Activated CD4-positive, alpha-beta T cell treated with anti-CD3 and anti-CD28 coated beads, Interleukin-2, Interleukin-6, amounts not matched to agents 100 ng/mL and 50 ng/mL, durations not matched to agents 16 hours and 8 hours (primary cell): ENCODE data around the gene NTRK1.
A peak's percentile ranks its signal among the peaks of the same experiment; 100 is the strongest.
"Not testable (repeated sequence)": the region's sequence is repeated elsewhere in the genome, so short reads cannot be mapped to it uniquely, and the experiment has no call there.

Experiments used
- DNase-seq: peaks from one replicate; pipeline ENCODE4 v3.0.0-alpha.2; 2020

Gene NTRK1

GRCh38 chr1:156920233-156921052, 59.8 kb downstream of the NTRK1 start, which contains the start of gene LRRC71:
LRRC71 (plus strand) TSS chr1:156920632; CDS start chr1:156920804, 172 bp downstream.
- DNase-seq: peak; percentile 79

DNA sequence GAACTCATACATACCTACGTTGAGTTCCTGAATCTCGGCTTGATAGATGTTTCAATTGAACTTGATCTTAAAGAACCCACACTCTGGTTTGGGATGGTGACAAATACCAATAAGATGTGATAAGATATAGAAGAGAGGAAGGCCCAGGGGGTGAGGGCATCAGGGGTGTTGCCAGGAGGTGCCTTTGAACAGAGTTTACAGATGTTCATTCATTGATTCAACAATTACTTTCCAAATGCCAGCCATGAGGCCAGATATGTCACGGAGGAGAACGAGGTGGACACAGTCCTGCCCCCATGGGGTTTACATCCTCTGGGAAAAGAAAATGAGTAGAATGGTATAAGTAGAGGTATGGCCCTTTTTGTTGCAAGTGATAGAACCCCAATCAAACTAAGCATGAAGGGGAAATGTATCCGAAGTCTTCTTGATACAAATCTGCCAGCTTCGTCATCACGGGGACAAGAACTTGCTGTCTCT, 60.4 kb downstream of the NTRK1 start:
- DNase-seq: no peak

DNA sequence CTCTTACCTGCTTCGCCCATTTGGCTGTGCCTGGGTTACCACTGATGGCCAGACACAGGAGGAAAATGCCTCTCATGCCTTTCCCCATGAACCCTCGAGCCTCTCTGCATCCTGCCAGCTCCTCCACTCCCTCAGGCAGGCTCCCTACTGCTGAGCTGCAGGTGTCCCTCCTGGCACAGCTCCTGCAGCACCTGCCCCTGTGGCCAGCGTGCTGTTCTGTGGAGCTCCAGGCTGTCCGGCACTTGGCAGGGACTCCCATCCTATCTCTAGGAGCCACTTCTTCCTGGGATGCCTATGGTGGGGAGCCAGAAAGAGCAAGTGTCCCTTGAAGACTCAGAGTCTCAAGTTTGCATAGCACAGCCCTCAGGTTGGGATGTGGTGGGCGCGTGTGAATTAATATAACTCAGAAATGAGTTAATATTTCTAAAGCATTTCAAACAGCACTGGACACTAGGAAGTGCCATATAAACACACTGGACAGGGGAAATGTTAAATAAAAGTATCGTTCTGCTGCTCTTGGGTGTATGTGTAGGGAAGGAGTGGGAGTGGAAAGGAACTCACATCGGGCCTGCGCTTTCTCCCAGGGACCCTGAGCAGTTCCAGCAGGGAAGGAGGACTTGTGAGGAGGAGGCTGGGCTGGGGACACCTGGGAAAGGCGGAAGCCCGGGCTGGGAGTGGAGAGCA, 62.5 kb downstream of the NTRK1 start:
- no peak for DNase-seq

DNA sequence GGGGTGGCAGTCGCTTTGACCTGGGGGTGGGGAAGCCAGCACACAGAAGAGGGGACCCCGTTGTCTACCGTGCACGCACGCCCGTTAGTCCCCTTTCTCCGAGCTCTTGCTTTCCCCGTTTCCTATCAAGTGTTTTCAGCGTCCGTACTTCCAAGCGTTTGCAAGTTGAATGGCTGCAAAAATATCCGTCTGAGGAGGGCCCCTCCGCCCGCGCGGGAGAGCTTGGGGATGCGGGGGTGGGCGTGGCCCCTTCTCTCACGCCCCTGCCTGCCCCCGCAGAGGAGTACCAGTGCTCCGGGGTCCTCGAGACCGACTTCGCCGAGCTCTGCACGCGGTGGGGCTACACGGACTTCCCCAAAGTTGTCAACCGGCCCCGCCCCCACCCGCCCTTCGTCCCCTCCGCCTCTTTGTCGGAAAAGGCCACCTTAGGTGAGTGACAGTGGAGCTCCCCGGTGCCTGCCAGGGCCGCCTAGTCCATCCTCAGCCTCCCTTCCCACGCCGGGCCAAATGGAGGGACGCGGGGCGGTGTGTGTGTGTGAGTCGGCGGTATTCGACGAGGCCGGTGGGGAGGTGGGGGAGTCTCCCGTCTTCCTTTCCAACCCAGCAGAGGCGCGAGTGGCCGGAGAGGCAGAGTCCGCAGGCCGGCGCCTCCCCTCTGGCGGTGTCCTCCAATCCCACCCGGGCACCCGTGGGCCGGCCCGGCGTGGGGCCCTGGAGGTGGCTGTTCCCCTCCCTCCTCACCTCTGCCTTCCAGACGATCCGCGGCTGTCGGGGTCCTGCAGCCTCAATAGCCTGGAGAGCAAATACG, 63.2 kb downstream of the NTRK1 start:
- no peak for DNase-seq

GRCh38 chr1:156924478-156925153, 64.0 kb downstream of the NTRK1 start:
- DNase-seq: no peak

GRCh38 chr1:156925154-156926010, 64.7 kb downstream of the NTRK1 start:
- no peak for DNase-seq

DNA sequence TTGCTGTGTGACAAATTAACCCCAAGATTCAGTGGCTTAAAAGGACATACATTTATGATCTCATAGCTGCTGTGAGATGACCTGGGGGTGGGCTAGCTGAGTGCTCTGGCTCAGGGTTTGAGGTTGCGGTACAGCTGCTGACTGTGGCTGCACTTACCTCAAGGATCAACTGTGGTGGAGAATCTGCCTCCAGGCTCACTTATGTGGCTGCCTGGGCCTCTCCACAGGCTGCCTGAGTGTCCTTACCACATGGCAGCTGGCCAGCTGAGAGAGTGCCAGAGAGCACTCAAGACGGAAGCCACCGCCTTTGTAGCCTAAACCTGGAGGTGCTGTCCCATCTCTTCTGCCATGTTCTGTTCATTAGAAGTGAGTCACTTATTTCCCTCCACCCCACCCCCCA, 65.5 kb downstream of the NTRK1 start:
- peak; percentile 28 for DNase-seq

DNA sequence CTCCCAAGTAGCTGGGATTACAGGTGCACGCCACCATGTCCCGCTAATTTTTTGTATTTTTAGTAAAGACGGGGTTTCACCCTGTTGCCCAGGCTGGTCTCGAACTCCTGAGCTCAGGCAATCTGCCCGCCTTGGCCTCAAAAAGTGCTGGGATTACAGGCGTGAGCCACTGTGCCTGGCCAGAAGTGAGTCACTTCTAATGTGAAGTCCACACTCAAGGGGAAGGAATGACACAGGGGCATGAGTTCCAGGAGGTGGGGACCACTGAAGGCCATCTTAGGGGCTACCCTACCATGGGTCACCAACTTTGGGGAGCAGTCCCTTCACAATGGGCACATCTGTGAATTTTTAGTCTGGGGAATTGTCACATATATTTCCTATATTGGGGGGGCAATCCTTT, 66.0 kb downstream of the NTRK1 start:
- not testable (repeated sequence) for DNase-seq

- peak; percentile 69 for DNase-seq
These were observed 66.8 kb downstream of the NTRK1 start for GRCh38 chr1:156927215-156928042.

- DNase-seq: no peak
These were observed 67.5 kb downstream of the NTRK1 start for GRCh38 chr1:156928043-156928602.

- DNase-seq: no peak
These were observed 69.1 kb downstream of the NTRK1 start for GRCh38 chr1:156929596-156930238.

DNA sequence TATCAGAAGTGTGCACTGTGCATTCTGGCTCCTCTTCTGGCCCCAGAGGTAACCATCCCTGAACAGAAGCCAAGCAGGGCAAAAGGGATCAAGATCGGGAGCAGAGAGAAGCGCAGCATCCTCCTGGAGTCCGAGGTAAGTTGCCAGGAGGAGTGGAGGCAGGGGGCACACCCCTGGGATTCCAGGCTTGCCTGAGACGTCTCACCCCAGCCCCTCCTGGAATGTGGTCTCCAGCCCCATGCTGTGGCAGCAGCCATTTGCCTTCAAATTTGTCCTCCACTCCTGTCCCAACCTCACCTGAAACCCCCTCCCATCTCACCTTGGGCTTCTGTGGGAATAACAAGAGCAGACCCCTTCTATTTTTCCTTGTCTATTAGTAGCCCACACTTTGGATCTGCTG, 69.8 kb downstream of the NTRK1 start:
- no peak for DNase-seq
